Measurements from ENCODE around the gene ITPK1.

The ITPK1 gene

DNA sequence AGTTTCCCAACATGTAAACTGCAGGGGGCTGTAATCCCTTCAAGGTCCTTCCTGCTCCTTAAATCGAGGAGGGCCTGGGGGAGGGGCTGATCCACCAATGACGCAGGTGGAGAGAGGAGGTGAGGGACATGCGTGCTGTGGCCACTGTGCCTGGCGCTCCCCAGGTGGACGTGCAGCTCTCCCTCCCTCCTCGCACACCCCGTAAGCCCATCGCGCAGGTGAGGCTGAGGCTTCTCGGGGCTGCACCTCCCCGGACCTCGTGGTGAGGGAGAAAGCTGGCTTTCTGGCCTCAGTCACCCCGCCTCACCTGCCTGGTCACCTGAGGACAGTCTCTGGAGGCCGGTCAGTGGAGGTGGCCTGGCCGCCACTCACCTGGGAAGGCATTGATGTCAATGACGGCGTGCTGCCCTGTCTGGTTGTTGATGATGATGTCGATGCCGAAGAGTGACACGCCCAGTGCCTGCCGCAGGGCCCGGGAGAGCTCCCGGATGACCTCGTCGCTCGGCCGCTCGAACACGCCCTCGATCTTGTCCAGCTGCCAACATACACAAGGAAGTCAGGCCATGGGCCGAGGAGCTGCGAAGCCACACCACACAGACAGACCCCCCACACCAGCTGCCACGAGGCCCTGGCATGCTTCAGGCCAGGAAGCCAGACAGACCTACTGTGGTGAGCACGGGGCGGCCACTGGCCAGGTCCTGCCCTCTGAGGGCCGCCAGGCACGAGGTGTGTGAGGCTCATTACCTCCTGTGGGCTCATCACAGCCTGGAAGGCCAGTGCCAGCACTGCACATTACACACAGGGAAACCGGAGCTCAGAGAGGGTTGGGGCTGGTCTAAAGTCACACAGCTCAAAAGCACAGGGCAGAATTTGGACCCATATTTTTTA, 169.5 kb downstream of the ITPK1 start:
- DNase-seq, result no peak

GRCh38 chr14:92945544-92945943, 170.2 kb downstream of the ITPK1 start:
- DNase-seq, result no peak

- no peak for DNase-seq
Measured at GRCh38 chr14:92944976-92945375, 170.7 kb downstream of the ITPK1 start.

DNA sequence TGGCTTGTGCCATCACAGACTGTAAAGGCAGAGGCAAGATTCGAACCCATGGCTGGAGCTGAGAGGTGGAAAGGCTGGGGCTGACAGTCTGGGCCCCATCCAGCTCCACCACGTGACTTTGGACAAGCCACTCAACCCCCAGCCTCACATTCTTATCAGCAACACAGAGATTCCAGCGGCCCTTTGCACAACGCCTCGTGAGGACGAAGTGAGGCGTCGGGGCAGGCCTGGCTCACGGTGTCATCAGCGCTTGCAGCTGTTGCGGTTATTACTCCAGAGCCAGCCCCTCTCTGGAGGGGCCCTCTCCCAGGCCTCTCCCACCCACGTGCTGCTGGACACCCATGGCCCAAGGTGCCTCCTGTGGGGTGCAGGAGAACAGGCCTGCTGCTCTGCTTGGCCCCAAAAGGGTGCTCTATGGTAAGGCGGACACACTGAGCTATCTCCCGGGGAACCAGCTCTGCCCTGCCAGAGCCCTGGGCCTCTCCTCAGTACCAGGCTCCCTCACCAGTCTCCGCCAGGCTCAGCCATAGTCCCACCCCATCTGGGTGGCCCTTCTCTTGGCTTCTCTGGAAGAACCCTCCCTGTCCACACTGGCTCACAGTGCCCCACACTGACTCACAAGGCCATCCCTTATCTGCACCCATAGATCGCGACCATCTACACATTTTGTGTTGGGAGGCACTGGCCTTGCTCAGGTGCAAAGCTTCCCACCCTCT, 171.7 kb downstream of the ITPK1 start:
- no peak for DNase-seq

DNA sequence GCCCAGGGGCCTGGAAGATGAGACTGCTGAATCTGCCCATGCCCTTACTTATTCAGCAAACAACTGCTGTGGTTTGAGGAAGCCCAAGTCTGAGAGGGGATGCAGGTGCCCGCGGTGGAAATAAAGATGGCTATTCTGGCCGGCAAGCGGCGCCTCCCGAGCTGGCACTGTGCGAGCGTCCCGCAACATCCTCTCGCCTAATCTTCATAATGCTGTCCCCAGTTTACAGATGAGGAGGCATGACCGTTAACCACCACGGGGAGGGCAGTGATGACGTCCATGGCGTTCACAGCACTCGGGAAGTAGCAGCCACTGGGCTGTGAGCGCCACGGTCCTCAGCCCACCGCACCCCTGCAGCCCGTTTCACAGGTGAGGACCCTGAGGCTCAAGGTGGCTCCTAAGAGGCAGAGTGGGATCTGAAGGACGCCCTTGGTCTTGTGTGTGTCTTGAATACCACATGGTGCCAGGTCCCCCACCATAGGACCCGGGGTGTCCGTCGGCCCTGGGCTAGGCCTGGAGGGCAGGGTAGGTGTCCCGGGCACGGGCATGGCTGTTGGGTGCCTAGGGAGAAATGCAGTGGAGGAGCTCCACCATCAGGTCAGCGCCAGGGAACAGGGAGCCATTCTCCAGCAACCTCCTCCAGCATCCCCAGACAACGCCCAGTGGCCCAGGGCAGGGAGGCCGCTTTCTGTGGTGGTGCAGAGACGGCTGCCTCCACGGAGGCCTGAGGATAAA, 172.6 kb downstream of the ITPK1 start:
- DNase-seq, result no peak

- DNase-seq, result no peak
Measured at GRCh38 chr14:92942576-92942975, 173.1 kb downstream of the ITPK1 start.

GRCh38 chr14:92942136-92942535, 173.6 kb downstream of the ITPK1 start:
- DNase-seq, result no peak

DNA sequence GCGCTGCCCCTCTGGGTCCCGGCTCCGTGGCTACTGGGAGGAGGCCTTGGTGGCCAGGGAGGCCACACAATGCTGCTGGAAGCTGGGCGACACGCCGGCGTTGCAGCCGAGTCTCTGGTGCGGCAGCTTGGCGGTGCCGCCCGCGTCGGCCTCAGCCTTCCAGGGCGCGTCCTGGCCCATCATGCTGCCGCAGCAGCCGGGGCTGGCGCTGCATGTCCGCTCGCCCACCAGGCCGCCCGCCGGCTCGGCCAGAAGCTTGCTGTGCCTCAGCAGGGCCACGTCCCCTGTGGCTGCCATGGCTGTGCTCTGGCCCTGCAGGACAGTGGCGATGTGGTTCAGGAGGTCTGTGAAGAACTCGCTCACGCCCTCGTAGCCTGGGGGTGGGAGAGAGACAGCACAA, 174.2 kb downstream of the ITPK1 start:
- DNase-seq, result no peak

DNA sequence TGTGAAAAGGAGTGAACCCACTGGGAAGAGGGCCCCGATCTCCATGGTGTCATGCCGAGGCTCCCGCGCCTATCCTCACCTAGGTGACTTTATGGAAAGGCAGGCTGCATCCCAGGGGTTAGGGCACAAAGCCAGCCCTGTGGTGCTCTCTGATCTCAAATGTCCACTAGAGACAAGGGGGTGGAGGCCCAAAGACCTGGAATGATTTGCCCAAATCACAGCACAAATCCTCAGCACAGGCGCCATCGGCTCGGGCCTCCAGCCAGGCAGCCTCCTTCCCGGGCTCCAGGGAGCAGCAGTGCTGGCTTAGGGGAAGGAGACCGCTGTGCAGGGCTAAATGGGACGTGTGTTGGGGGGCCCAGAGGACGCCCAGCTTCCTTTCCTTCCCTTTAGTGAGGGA, 175.2 kb downstream of the ITPK1 start:
- DNase-seq, result no peak

GRCh38 chr14:92939699-92940098, 176.0 kb downstream of the ITPK1 start:
- DNase-seq, result no peak

DNA sequence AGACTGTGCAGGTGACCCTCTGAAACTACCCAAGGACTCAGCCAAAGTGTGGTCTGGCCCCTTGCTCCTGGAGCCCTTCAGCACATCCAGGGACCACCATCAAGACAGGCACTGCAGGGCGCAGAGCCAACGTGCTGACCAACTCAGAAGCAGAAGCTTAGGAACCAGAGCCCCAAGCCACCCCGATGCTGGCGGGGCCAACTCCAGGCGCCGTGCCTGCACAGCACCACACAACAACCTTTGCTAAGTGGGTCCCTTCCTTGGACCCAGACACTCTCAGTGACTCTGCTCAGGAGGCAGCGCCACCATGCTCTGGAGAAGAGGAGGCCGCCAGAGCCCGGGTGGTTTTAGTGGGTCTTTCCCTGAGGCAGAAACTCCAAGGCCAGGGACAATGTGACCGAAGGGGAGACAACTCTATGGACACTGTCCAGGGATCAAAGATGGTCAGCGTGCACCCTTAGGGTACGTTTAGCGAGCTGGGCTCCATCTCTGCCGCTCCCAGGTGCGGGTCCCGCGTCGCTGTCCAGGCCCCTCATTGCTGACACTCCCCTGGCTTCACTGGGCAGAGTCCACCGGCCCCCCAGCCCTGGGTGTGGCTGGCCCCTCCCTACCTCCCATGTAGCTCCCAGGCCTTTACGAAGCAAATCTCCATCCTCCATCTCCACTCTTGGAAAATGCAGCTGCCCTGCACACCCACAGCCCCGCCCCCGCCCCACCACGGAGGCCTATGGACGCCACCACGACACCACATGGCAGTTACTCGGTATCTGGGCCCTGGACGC, 176.6 kb downstream of the ITPK1 start:
- no peak for DNase-seq

- no peak for DNase-seq
Measured at GRCh38 chr14:92938235-92938875, 177.4 kb downstream of the ITPK1 start.

GRCh38 chr14:92937051-92937937, 178.4 kb downstream of the ITPK1 start:
- DNase-seq, result no peak

DNA sequence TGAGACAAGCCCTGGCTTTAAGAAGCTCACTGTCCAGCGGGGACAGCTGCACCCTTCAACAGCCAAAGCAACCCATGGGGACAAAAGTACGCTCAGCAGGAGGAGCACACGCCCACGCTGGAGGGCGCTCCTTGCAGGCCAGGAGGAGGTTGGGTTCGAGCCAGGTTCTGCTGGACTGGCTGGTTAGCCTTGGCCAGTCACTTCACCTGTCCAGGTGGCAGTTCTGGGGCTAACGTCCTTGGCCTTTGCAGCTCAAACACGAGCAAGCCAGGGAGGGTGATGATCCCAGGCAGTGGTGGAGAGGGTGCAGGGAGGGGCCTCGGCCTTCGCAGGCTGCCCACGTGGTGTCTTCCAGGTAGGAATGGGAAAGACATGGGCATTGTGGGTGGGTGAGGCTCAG, 179.6 kb downstream of the ITPK1 start:
- DNase-seq, result no peak

DNA sequence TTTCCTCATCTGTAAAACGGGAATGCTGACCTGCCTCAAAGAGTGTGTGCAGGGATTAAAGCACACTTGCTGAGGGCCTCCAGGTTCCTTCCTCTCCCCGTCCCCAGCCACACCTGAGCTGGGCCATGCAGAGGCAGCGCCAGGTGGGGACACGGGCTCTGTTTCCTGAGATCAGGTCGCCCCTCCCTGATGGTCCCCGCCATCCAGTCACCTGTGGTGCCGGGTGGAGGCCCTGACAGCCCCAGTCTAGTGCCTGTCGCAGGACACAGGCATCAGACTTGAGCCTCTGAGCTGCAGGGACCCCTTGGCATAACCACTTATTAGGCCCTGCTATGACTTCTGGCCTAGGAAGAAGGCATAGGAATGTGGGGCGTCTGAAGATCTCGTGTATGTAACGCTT, 180.3 kb downstream of the ITPK1 start:
- DNase-seq, result no peak

DNA sequence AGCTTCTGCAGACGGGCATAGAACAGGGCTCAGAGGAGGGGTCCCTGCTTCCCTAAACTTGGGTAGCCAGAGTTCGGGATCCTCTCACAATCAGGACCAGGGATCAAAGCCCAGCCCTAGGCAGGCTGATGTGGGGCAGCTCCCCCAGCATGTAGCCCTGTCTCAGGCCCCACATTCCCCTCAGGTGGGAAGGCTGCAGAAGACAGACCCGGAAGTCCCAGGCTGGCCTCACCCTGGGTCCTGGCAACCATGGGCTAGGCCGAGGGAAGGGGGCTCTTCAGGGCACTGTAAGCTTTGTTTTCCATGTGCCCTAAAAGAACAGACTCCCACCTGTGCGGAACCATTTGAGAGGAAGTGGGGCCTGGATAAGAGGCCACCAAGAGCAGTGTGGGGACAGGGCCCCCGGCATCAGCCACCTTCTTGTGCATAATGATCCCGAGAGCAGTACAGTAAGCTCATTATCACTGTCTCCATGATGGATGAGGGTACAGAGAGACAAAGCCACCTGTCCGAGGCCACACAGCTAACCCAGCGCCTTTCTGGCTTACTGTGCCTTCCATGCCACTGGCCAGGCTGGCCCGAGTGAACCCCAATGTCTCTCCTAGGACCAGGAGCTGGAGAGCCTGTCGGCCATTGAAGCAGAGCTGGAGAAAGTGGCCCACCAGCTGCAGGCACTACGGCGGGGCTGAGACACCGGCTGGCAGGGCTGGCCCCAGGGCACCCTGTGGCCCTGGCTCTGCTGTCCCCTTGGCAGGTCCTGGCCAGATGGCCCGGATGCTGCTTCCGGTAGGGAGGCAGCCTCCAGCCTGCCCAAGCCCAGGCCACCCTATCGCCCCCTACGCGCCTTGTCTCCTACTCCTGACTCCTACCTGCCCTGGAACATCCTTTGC, 181.3 kb downstream of the ITPK1 start:
- no peak for DNase-seq

- no peak for DNase-seq
Measured at GRCh38 chr14:92933481-92933880, 182.2 kb downstream of the ITPK1 start.

DNA sequence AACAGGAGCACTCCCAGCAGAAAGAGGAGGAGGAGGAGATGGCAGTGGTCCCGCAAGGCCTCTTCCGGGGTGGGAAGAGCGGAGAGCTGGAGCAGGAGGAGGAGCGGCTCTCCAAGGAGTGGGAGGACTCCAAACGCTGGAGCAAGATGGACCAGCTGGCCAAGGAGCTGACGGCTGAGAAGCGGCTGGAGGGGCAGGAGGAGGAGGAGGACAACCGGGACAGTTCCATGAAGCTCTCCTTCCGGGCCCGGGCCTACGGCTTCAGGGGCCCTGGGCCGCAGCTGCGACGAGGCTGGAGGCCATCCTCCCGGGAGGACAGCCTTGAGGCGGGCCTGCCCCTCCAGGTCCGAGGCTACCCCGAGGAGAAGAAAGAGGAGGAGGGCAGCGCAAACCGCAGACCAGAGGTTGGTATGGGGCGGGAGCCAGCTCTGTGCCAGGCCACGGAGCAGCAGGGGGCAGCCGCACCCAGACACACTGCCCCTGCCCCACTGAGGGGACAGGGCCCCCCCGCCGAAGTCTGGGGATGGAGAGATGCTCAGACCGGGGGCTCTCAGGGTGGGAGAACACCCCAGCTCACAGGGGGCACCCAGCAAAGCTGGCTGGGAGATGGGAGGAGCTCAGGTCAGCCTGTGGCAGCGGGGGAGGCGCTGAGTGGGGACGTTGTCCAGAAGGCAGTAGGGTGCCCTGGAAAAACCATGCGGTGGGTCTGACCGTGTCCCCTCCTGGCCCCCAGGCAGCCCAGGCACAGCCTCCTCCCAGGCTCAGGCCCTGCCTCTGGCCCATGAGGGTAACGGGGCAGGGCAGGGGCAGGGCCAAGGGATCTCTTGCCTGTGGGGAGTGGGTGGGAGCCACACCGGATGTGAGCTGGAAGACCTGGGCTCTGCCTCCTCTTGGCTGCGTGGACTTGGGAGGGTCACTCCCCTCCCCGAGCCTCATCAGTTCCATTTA, 183.0 kb downstream of the ITPK1 start:
- DNase-seq, result no peak

Data from CD4-positive, alpha-beta T cell treated with Interleukin-6 for 4 hours (primary cell).